DND-41 (cell line): ENCODE results near the gene ZC3H4.

Source experiments
- ATAC-seq: fragments of 200-7000 bp; cut with Tn5 transposase; 3 replicates; pipeline ENCODE4 v1.9.1; 2021; ENCODE audit warnings: low read depth; ENCODE audit not compliant: insufficient read depth
- DNase-seq: peaks from one replicate; pipeline ENCODE4 v3.0.0-alpha.2; 2020
- H2AFZ ChIP-seq: 2 replicates; pipeline ENCODE4 v1.6.0; 2012; ENCODE audit warnings: low read depth, low read length
- H3K27ac ChIP-seq: 2 replicates; pipeline ENCODE4 v1.5.1; 2012; ENCODE audit warnings: low read length, inconsistent platforms
- H3K27me3 ChIP-seq: fragments of 200-600 bp; sonication (generic); 2 replicates; pipeline ENCODE4 v1.6.0; 2012; ENCODE audit warnings: low read length, mild to moderate bottlenecking, inconsistent platforms; ENCODE audit not compliant: insufficient read depth, poor library complexity
- H3K36me3 ChIP-seq: 2 replicates; pipeline ENCODE4 v1.5.1; 2012; ENCODE audit warnings: low read length, inconsistent platforms; ENCODE audit not compliant: insufficient read depth
- H3K4me1 ChIP-seq: 2 replicates; pipeline ENCODE4 v1.5.1; 2012; ENCODE audit warnings: mild to moderate bottlenecking, low read length; ENCODE audit not compliant: insufficient read depth
- H3K4me2 ChIP-seq: 2 replicates; pipeline ENCODE4 v1.6.0; 2012; ENCODE audit warnings: mild to moderate bottlenecking, moderate library complexity, low read length, inconsistent platforms; ENCODE audit not compliant: insufficient read depth
- H3K4me3 ChIP-seq, 2 experiments: fragments of 200-600 bp in 1 of 2; shearing (Covaris generic) in 1 of 2; 2 replicates each; pipeline ENCODE4 v1.5.1; 2012 to 2016; ENCODE audit warnings: inconsistent platforms in 2 of 2, low read length in 2 of 2, mild to moderate bottlenecking in 2 of 2, low read depth in 1 of 2, moderate library complexity in 1 of 2
- H3K79me2 ChIP-seq: 2 replicates; pipeline ENCODE4 v1.6.0; 2012; ENCODE audit warnings: low read length, inconsistent platforms; ENCODE audit not compliant: insufficient read depth
- H3K9ac ChIP-seq: 2 replicates; pipeline ENCODE4 v1.6.0; 2012; ENCODE audit warnings: low read depth, mild to moderate bottlenecking, inconsistent platforms, low read length, moderate library complexity
- H3K9me3 ChIP-seq: 2 replicates; pipeline ENCODE4 v1.5.1; 2012; ENCODE audit warnings: low read length, moderate library complexity, mild to moderate bottlenecking, inconsistent platforms; ENCODE audit not compliant: insufficient read depth, severe bottlenecking
- H4K20me1 ChIP-seq: 2 replicates; pipeline ENCODE4 v1.6.0; 2012; ENCODE audit warnings: low read length; ENCODE audit not compliant: insufficient read depth
- CTCF ChIP-seq: IDR thresholded peaks from 2 replicates; pipeline ENCODE4 v1.5.1; 2012; ENCODE audit warnings: borderline replicate concordance, low read length, moderate library complexity, mild to moderate bottlenecking; ENCODE audit not compliant: poor library complexity, severe bottlenecking; ENCODE audit errors: extremely low read depth
- EZH2 ChIP-seq: IDR thresholded peaks from 3 replicates; pipeline ENCODE4 v1.6.1; 2012; ENCODE audit warnings: borderline replicate concordance, low read depth, mild to moderate bottlenecking, moderate library complexity, low read length, inconsistent platforms; ENCODE audit not compliant: severe bottlenecking

Gene ZC3H4

GRCh38 chr19:47120470-47121067 is 7.0 kb upstream of the ZC3H4 start:
- no peaks in the 10 kb centered on the region for H3K79me2 ChIP-seq
- TF ChIP-seq EZH2 = no peak
- no peak for TF ChIP-seq CTCF
- H3K9me3 ChIP-seq = no peaks in the 10 kb centered on the region
- H3K27ac ChIP-seq = no peak overlapping the region
- H3K4me2 ChIP-seq = no peak overlapping the region
- no peak for ATAC-seq
- no peak overlapping the region for H3K9ac ChIP-seq
- no peak for DNase-seq
- no peaks in the 10 kb centered on the region for H3K36me3 ChIP-seq
- no peak overlapping the region for H2AFZ ChIP-seq
- H3K4me3 ChIP-seq = no peak overlapping the region
- no peaks in the 10 kb centered on the region for H4K20me1 ChIP-seq
- H3K27me3 ChIP-seq = no peaks in the 10 kb centered on the region
- H3K4me1 ChIP-seq = no peaks in the 10 kb centered on the region

GRCh38 chr19:47113850-47114651 is 475 bp upstream of the ZC3H4 start:
- Histone ChIP-seq H4K20me1 (peaks cover 5% of the 10 kb centered on the region; the same call in 1 of the 2 replicates), H3K9ac (peak overlapping the region; percentile 100), H3K27ac (peak overlapping the region; percentile 96; the same call in 1 of the 2 replicates), H3K36me3 (peaks cover 24% of the 10 kb centered on the region), H3K4me2 (peak overlapping the region; percentile 77), H3K79me2 (peaks cover 30% of the 10 kb centered on the region), H3K4me3 (peak overlapping the region; percentile 40 to 87; a peak in 3 of 4 replicates), H2AFZ (peak overlapping the region; percentile 60; the same call in 1 of the 2 replicates), H3K4me1 (peaks cover 28% of the 10 kb centered on the region), H3K27me3 (no peaks in the 10 kb centered on the region), H3K9me3 (no peaks in the 10 kb centered on the region)
- TF ChIP-seq CTCF = no peak
- TF ChIP-seq EZH2 = no peak
- ATAC-seq (no peak), DNase-seq (no peak)

GRCh38 chr19:47112166-47112996 is 1.2 kb downstream of the ZC3H4 start:
- peak overlapping the region; percentile 96 for H3K27ac ChIP-seq
- DNase-seq (peak; percentile 94), ATAC-seq (peak; percentile 43)
- peak overlapping the region; percentile 100 for H3K9ac ChIP-seq
- H3K27me3 ChIP-seq = no peaks in the 10 kb centered on the region
- TF ChIP-seq CTCF = no peak
- no peak for TF ChIP-seq EZH2
- no peaks in the 10 kb centered on the region for H3K9me3 ChIP-seq
- peak overlapping the region; percentile 77 for H3K4me2 ChIP-seq
- H3K79me2 ChIP-seq = peaks cover 47% of the 10 kb centered on the region
- H3K36me3 ChIP-seq = peaks cover 26% of the 10 kb centered on the region
- H3K4me1 ChIP-seq = peaks cover 42% of the 10 kb centered on the region
- H3K4me3 ChIP-seq = peak overlapping the region; percentile 66 to 87
- H2AFZ ChIP-seq = peak overlapping the region; percentile 63
- peaks cover 5% of the 10 kb centered on the region; the same call in 1 of the 2 replicates for H4K20me1 ChIP-seq
